Small intestine (tissue), 7 donors: ENCODE results near the gene RPL26. TPM values are rescaled to one million over a fixed set of nuclear protein-coding genes. Genes with fewer than 3 reads are reported as not detected.

Source experiments
- DNase-seq, 2 donors: peaks; one replicate each; pipeline versions ENCODE4 v3.0.0 to v3.0.0-alpha.2; 2013
- FAIRE-seq: peaks from 2 replicates; lab custom pipeline; 2012; peaks lifted over from hg19 to GRCh38; lab: Jason Lieb, UNC
- H3K27ac ChIP-seq, 3 donors: one replicate each; pipeline ENCODE4 v1.5.1; 2013; ENCODE audit warnings: low read length in 2 of 3, mild to moderate bottlenecking in 2 of 3, control low read depth in 1 of 3, inconsistent platforms in 1 of 3, low read depth in 1 of 3, moderate library complexity in 1 of 3
- H3K27me3 ChIP-seq, 3 donors: one replicate each; pipeline ENCODE4 v1.6.1; 2013; ENCODE audit warnings: low read length in 3 of 3, inconsistent platforms in 1 of 3; ENCODE audit not compliant: control insufficient read depth in 3 of 3, insufficient read depth in 3 of 3
- H3K36me3 ChIP-seq, 3 donors: one replicate each; pipeline ENCODE4 v1.6.1; 2013; ENCODE audit warnings: low read length in 3 of 3, inconsistent platforms in 1 of 3, low read depth in 1 of 3, mild to moderate bottlenecking in 1 of 3, moderate library complexity in 1 of 3; ENCODE audit not compliant: control insufficient read depth in 3 of 3, insufficient read depth in 2 of 3
- H3K4me1 ChIP-seq, 3 donors: one replicate each; pipeline ENCODE4 v1.6.1; 2013; ENCODE audit warnings: low read length in 2 of 3, inconsistent platforms in 1 of 3, low read depth in 1 of 3, mild to moderate bottlenecking in 1 of 3, moderate library complexity in 1 of 3; ENCODE audit not compliant: control insufficient read depth in 3 of 3, insufficient read depth in 2 of 3
- H3K4me3 ChIP-seq, 3 donors: one replicate each; pipeline ENCODE4 v1.5.1; 2013; ENCODE audit warnings: low read length in 3 of 3, control low read depth in 1 of 3, inconsistent platforms in 1 of 3, low read depth in 1 of 3, mild to moderate bottlenecking in 1 of 3, moderate library complexity in 1 of 3
- H3K9me3 ChIP-seq, 2 donors: one replicate each; pipeline ENCODE4 v1.6.1; 2013; ENCODE audit warnings: low read depth in 1 of 2, low read length in 1 of 2; ENCODE audit not compliant: control insufficient read depth in 2 of 2, insufficient read depth in 1 of 2
- WGBS, 3 donors: extraction: QIAGEN DNeasy Blood & Tissue Kit; methylation state at CpG; one replicate each; pipeline ENCODE4 v1.1.7; 2013; 5-methylcytosine and 5-hydroxymethylcytosine counted together
- polyA plus RNA-seq, 4 donors: library from polyadenylated mRNA; stranded (reverse) in 3 of 4; unstranded in 1 of 4; fragments of 200-250 nt in 3 of 4; fragments of 120-200 nt in 1 of 4; gene quantifications; one replicate each; pipeline versions ENCODE4 v1.2.1 to v1.2.3, GENCODE V29; 2013
- donor health status: healthy with polysubstance abuse.
- donor health status: control.
- donor health status: control.
- donor health status: Bipolar disorder and iron deficiency.
- donor health status: healthy.

RPL26 gene
- polyA plus RNA-seq, 4 donors: 2,296 to 5,457 (median 3,880) TPM

GRCh38 chr17:8345052-8345690, 37.8 kb downstream of the RPL26 start:
- H3K36me3 ChIP-seq: no peaks in the 10 kb centered on the region
- WGBS, 3 donors: 59 to 64% (median 60%) methylated on average over 6 of the region's 6 CpGs
- H3K27me3 ChIP-seq: peaks cover 0 to 13% (median 4%) of the 10 kb centered on the region in 3 donors
- DNase-seq (no peak), FAIRE-seq (no peak)
- no peaks in the 10 kb centered on the region for H3K9me3 ChIP-seq
- no peaks in the 10 kb centered on the region for H3K4me1 ChIP-seq
- H3K4me3 ChIP-seq: no peak overlapping the region
- no peak overlapping the region for H3K27ac ChIP-seq

GRCh38 chr17:8341456-8341855, 41.5 kb downstream of the RPL26 start:
- FAIRE-seq (no peak), DNase-seq (no peak)
- H3K4me3 ChIP-seq: no peak overlapping the region
- 70 to 79% (median 77%) methylated on average over 4 of the region's 4 CpGs for WGBS, 3 donors
- no peaks in the 10 kb centered on the region for H3K36me3 ChIP-seq
- H3K27me3 ChIP-seq: peaks cover 0 to 14% (median 2%) of the 10 kb centered on the region in 3 donors
- H3K27ac ChIP-seq: no peak overlapping the region
- no peaks in the 10 kb centered on the region for H3K9me3 ChIP-seq
- no peaks in the 10 kb centered on the region for H3K4me1 ChIP-seq

DNA sequence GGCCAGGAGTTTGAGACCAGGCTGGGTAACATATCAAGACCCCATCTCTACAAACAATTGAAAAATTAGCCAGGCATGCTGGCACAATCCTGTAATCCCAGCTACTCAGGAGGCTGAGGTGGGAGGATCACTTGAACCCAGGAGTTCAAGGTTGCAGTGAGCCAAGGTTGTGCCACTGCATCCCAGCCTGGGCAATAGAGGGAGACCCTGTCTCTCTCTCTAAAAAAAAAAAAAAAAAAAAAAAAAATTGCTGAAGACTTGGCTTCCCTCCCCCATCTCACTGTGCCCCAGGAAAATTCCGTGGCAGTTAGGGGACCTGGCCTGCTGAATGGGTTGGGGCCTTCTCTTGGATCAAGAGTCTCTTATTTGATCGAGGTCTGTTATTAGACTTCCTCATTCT, 43.5 kb downstream of the RPL26 start, which contains the start of gene ODF4:
Gene ODF4 (plus strand): TSS at position 301 of the 400 bp plus-strand sequence. CDS start 212 bp downstream, outside the sequence.
- H3K9me3 ChIP-seq: no peaks in the 10 kb centered on the region
- 52 to 73% (median 57%) methylated on average over 2 of the region's 2 CpGs for WGBS, 3 donors
- FAIRE-seq (no peak), DNase-seq (no peak)
- no peak within 1 kb of the TSS for H3K27ac ChIP-seq
- no peaks in the 10 kb centered on the region for H3K36me3 ChIP-seq
- H3K4me3 ChIP-seq: no peak within 1 kb of the TSS
- H3K27me3 ChIP-seq: peaks cover 0 to 2% (median 0%) of the 10 kb centered on the region in 3 donors
- H3K4me1 ChIP-seq: no peaks in the 10 kb centered on the region

GRCh38 chr17:8338753-8339140, 44.2 kb downstream of the RPL26 start:
- H3K9me3 ChIP-seq: no peaks in the 10 kb centered on the region
- H3K4me1 ChIP-seq: no peaks in the 10 kb centered on the region
- DNase-seq: no peak
- no peak for FAIRE-seq
- H3K36me3 ChIP-seq: no peaks in the 10 kb centered on the region
- 83 to 94% (median 88%) methylated on average over 5 of the region's 5 CpGs for WGBS, 3 donors
- no peak overlapping the region for H3K27ac ChIP-seq
- H3K4me3 ChIP-seq: no peak overlapping the region
- peaks cover 0 to 2% (median 0%) of the 10 kb centered on the region in 3 donors for H3K27me3 ChIP-seq

- Histone ChIP-seq H3K27me3 (peaks cover 0 to 2% (median 0%) of the 10 kb centered on the region in 3 donors), H3K4me1 (no peaks in the 10 kb centered on the region), H3K36me3 (no peaks in the 10 kb centered on the region), H3K9me3 (no peaks in the 10 kb centered on the region), H3K27ac (no peak overlapping the region), H3K4me3 (no peak overlapping the region)
- DNase-seq (no peak), FAIRE-seq (no peak)
- 32 to 42% (median 41%) methylated on average over 11 of the region's 11 CpGs for WGBS, 3 donors
Measured at GRCh38 chr17:8337802-8338752, 44.9 kb downstream of the RPL26 start.

DNA sequence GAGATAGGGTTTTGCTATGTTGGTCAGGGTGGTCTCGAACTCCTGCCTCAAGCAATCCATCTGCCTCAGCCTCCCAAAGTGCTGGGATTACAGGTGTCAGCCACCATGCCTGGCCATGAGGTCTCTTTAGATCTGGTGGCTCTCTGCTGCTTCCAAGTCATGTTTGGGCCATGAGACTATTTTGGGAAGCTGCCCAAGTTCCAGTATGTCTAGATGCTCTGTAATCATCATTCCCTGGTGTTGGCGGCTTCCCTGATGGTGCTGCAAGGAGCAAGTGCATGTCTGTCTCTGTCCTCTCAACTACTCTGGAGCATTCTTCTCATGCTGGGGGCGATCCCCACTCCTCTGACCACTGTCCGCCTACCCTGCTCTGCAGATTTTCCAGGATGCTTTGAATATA, 49.7 kb downstream of the RPL26 start:
- Histone ChIP-seq H3K27me3 (peaks cover 0 to 2% (median 0%) of the 10 kb centered on the region in 3 donors), H3K9me3 (no peaks in the 10 kb centered on the region), H3K27ac (no peak overlapping the region), H3K36me3 (no peaks in the 10 kb centered on the region), H3K4me3 (no peak overlapping the region), H3K4me1 (no peaks in the 10 kb centered on the region)
- DNase-seq: no peak
- no peak for FAIRE-seq
- WGBS, 3 donors: 89 to 97% (median 94%) methylated on average over 4 of the region's 4 CpGs

- Histone ChIP-seq H3K9me3 (no peaks in the 10 kb centered on the region), H3K27me3 (peaks cover 0 to 5% (median 0%) of the 10 kb centered on the region in 3 donors), H3K27ac (no peak overlapping the region), H3K4me1 (no peaks in the 10 kb centered on the region), H3K36me3 (no peaks in the 10 kb centered on the region), H3K4me3 (no peak overlapping the region)
- 28 to 62% (median 55%) methylated on average over 5 of the region's 5 CpGs for WGBS, 3 donors
- DNase-seq (peak in 1 of 2 donors; percentile 16), FAIRE-seq (no peak)
Measured at GRCh38 chr17:8332688-8333087, 50.3 kb downstream of the RPL26 start.

GRCh38 chr17:8332128-8332527, 50.9 kb downstream of the RPL26 start:
- DNase-seq: no peak
- no peak for FAIRE-seq
- 74 to 82% (median 82%) methylated on average over 2 of the region's 2 CpGs for WGBS, 3 donors
- no peaks in the 10 kb centered on the region for H3K36me3 ChIP-seq
- no peak overlapping the region for H3K27ac ChIP-seq
- H3K4me3 ChIP-seq: no peak overlapping the region
- peaks cover 0 to 3% (median 3%) of the 10 kb centered on the region in 3 donors for H3K4me1 ChIP-seq
- H3K9me3 ChIP-seq: no peaks in the 10 kb centered on the region
- peaks cover 0 to 10% (median 0%) of the 10 kb centered on the region in 3 donors for H3K27me3 ChIP-seq
